Measurements from ENCODE around the gene CLSTN2.

DNA sequence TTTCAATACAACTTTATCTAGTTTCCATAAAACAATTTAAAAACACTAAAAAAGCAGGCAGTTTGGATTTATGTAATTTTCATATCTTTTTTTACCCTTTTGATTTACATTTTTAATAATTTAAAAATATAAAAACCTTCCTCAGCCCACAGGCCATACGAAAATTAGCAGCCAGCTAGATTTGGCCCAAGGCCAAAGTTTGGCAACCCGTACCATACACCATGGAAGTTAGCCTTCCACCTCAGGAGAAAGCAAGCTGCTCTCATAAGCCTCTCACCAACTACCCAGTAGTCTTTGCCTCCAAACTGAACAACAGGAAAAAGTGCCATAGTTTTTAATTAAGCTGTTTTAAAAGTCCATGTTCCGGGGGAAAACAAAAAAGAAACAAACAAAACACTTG lies 635.6 kb downstream of the CLSTN2 start:
- TF ChIP-seq CTCF (conservative IDR thresholded peaks at IDR 0.05; ENCODE audit: low read depth, low read length): no peak
- no peak for TF ChIP-seq MXI1 (IDR thresholded peaks at IDR 0.05; ENCODE audit: borderline replicate concordance, low read depth, low read length)

All from IMR-90 (cell line).